ENCODE measurements around the gene RGS3. TPM values are rescaled to one million over a fixed set of nuclear protein-coding genes. Genes with fewer than 3 reads are reported as not detected.

RGS3 gene
- total and polyA plus RNA-seq, 2 of the 13 experiments (the other 11 are each of a cell fraction or from before 2014, with no cell fraction given): 17.1 to 28.8 TPM

DNA sequence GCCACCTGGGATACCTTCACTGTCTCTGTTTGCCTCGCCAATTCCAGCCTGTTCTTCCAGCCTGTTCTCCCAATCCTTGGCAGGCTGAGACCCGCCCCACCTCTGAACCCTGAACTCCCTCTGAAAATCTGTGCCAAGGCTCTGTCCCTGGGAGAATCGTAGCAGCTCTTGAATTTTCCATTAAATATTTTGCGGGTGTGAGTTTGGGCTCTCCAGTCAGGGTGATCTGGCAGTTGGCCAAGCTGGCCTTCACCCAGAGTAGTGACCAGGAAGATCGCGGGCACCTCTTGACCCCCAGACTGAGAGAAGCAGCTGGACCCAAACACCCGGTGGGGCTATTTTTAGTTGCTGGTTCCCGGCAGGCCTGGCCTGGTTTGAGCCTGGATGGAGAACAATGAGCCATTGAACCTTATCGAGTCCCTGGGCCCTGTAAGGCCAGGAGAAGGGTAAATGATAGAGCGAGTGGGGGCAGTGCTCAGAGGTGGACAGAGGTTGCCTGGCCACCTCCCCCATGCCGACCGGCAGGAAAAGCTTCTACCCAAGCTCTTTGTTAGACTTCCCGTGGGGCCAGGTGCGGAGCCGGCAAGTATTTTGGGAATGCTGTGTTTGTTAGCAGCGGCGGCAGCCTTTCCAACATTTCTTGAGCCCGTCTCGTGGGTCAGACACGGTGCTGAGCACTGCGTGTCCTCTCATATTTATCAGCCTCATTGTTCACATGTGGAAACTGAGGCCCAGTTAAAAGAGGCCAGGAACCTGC lies 146.2 kb downstream of the RGS3 start (continued):
- TF ChIP-seq, protein P1, sequence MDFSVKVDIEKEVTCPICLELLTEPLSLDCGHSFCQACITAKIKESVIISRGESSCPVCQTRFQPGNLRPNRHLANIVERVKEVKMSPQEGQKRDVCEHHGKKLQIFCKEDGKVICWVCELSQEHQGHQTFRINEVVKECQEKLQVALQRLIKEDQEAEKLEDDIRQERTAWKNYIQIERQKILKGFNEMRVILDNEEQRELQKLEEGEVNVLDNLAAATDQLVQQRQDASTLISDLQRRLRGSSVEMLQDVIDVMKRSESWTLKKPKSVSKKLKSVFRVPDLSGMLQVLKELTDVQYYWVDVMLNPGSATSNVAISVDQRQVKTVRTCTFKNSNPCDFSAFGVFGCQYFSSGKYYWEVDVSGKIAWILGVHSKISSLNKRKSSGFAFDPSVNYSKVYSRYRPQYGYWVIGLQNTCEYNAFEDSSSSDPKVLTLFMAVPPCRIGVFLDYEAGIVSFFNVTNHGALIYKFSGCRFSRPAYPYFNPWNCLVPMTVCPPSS (IDR thresholded peaks at IDR 0.05): no peak
- TF ChIP-seq, protein P2, sequence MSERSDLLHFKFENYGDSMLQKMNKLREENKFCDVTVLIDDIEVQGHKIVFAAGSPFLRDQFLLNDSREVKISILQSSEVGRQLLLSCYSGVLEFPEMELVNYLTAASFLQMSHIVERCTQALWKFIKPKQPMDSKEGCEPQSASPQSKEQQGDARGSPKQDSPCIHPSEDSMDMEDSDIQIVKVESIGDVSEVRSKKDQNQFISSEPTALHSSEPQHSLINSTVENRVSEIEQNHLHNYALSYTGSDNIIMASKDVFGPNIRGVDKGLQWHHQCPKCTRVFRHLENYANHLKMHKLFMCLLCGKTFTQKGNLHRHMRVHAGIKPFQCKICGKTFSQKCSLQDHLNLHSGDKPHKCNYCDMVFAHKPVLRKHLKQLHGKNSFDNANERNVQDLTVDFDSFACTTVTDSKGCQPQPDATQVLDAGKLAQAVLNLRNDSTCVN (CRISPR knock-in tag; IDR thresholded peaks at IDR 0.05; ENCODE audit: borderline replicate concordance): no peak
- TF ChIP-seq SCMH1 (CRISPR knock-in tag; IDR thresholded peaks at IDR 0.05; ENCODE audit: borderline replicate concordance) (no peak), KLF6 (CRISPR knock-in tag; IDR thresholded peaks at IDR 0.05) (no peak), THAP11 (CRISPR knock-in tag; IDR thresholded peaks at IDR 0.05) (peak; percentile 69), ZNF720 (CRISPR knock-in tag; IDR thresholded peaks at IDR 0.05) (no peak), CAMTA2 (CRISPR knock-in tag; IDR thresholded peaks at IDR 0.05; ENCODE audit: borderline replicate concordance) (no peak), HES4 (CRISPR knock-in tag; IDR thresholded peaks at IDR 0.05; ENCODE audit: borderline replicate concordance) (no peak), MED13 (CRISPR knock-in tag; IDR thresholded peaks at IDR 0.05) (no peak), ZBTB3 (CRISPR knock-in tag; IDR thresholded peaks at IDR 0.05; ENCODE audit: borderline replicate concordance, low read depth) (no peak), ZNF121 (CRISPR knock-in tag; IDR thresholded peaks at IDR 0.05) (no peak), DNMT3B (CRISPR knock-in tag; conservative IDR thresholded peaks at IDR 0.05) (no peak), HMG20B (CRISPR knock-in tag; conservative IDR thresholded peaks at IDR 0.05) (peak; percentile 64), PCBP1 (IDR thresholded peaks at IDR 0.05; ENCODE audit: borderline replicate concordance, low read depth, low read length) (no peak), SMAD1 (CRISPR knock-in tag; IDR thresholded peaks at IDR 0.05; ENCODE audit: borderline replicate concordance, low read depth) (no peak; the same call in 1 of the 2 replicates), ZBTB21 (CRISPR knock-in tag; IDR thresholded peaks at IDR 0.05) (no peak), PHF20 (CRISPR knock-in tag; IDR thresholded peaks at IDR 0.05) (peak; percentile 29; the same call in 1 of the 2 replicates)
- TF ChIP-seq, protein P3, sequence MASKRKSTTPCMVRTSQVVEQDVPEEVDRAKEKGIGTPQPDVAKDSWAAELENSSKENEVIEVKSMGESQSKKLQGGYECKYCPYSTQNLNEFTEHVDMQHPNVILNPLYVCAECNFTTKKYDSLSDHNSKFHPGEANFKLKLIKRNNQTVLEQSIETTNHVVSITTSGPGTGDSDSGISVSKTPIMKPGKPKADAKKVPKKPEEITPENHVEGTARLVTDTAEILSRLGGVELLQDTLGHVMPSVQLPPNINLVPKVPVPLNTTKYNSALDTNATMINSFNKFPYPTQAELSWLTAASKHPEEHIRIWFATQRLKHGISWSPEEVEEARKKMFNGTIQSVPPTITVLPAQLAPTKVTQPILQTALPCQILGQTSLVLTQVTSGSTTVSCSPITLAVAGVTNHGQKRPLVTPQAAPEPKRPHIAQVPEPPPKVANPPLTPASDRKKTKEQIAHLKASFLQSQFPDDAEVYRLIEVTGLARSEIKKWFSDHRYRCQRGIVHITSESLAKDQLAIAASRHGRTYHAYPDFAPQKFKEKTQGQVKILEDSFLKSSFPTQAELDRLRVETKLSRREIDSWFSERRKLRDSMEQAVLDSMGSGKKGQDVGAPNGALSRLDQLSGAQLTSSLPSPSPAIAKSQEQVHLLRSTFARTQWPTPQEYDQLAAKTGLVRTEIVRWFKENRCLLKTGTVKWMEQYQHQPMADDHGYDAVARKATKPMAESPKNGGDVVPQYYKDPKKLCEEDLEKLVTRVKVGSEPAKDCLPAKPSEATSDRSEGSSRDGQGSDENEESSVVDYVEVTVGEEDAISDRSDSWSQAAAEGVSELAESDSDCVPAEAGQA (IDR thresholded peaks at IDR 0.05; ENCODE audit: low read depth): no peak
- TF ChIP-seq, protein P3 (CRISPR knock-in tag; IDR thresholded peaks at IDR 0.05; ENCODE audit: borderline replicate concordance): no peak
- TF ChIP-seq, protein P4, sequence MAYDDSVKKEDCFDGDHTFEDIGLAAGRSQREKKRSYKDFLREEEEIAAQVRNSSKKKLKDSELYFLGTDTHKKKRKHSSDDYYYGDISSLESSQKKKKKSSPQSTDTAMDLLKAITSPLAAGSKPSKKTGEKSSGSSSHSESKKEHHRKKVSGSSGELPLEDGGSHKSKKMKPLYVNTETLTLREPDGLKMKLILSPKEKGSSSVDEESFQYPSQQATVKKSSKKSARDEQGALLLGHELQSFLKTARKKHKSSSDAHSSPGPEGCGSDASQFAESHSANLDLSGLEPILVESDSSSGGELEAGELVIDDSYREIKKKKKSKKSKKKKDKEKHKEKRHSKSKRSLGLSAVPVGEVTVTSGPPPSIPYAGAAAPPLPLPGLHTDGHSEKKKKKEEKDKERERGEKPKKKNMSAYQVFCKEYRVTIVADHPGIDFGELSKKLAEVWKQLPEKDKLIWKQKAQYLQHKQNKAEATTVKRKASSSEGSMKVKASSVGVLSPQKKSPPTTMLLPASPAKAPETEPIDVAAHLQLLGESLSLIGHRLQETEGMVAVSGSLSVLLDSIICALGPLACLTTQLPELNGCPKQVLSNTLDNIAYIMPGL (CRISPR knock-in tag; IDR thresholded peaks at IDR 0.05; ENCODE audit: borderline replicate concordance in 1 of 2, low read depth in 1 of 2): peak in 1 of 2 experiments; percentile 63; a peak in 3 of 4 replicates
